ENCODE results near the gene WDR4. TPM values are rescaled to one million over a fixed set of nuclear protein-coding genes. Genes with fewer than 3 reads are reported as not detected.

WDR4 gene
- total and polyA plus RNA-seq, 10 of the 15 experiments (the other 5 are each of a cell fraction or from before 2014, with no cell fraction given): 2.1 to 45.3 (median 18.7) TPM

DNA sequence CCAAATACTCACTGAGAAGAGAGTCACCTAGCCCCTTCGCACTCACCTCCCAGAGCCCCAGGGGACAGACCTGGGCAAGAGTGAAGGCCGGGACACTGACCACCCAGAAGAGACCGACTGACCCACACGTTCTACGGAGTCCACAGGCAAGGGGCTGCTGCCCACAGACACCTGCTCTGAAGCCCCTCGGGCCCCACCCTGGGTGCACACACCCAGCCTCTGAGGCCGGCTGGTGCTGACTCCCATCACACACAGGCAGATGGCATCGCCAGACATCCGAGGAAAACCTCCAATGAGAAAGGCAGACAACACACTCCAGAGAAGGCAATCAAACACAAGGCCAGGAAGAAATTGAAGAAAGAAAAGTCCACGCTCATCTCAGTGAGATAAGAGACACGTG lies 22.1 kb downstream of the WDR4 start:
- no peak overlapping the region for H3K4me3 ChIP-seq
- H3K9ac ChIP-seq (ENCODE audit: control insufficient read depth, insufficient read depth, low read length): no peak overlapping the region
- no peak for TF ChIP-seq SP1 (IDR thresholded peaks at IDR 0.05; ENCODE audit: low read depth, low read length)
- TF ChIP-seq BCLAF1 (IDR thresholded peaks at IDR 0.05): no peak
- intact Hi-C loops (cut with micrococcal nuclease; ENCODE audit: unreplicated experiment) (no loop called here), in situ Hi-C loops (cut with MboI) (no loop called here)
- H3K4me2 ChIP-seq (ENCODE audit: control insufficient read depth, insufficient read depth): no peak overlapping the region
- DNase-seq (ENCODE audit: low read depth, low spot score) (no peak), FAIRE-seq (no peak), ATAC-seq (no peak)
- 95% methylated on average over 11 of the region's 11 CpGs for WGBS (ENCODE audit: insufficient coverage, insufficient replicate concordance, low lambda C conversion rate, missing lambda C conversion rate)
- no peak overlapping the region for H2AFZ ChIP-seq (ENCODE audit: control insufficient read depth, low read depth, low read length)
- ChIA-PET SMC1A (ENCODE audit: uncharacterized antibody, unreplicated experiment) (no interaction called here), POLR2A (no interaction called here), RAD21 (ENCODE audit: unreplicated experiment) (no interaction called here), CTCF (no interaction called here)
- no peak overlapping the region for H3K27ac ChIP-seq (ENCODE audit: control insufficient read depth, insufficient read depth)
- H3K27me3 ChIP-seq (replicated peaks in 1 of 2; ENCODE audit: control insufficient read depth in 2 of 2, insufficient read depth in 2 of 2, low read length in 1 of 2): no peaks in the 10 kb centered on the region
- no peaks in the 10 kb centered on the region; the same call in 1 of the 2 replicates for H3K79me2 ChIP-seq (ENCODE audit: control insufficient read depth, insufficient read depth, low read length)
- H3K36me3 ChIP-seq (ENCODE audit: control insufficient read depth in 2 of 2, insufficient read depth in 2 of 2, low read length in 1 of 2): peaks cover 26 to 64% of the 10 kb centered on the region in 2 experiments
- no TSS peak for BruUV-seq (replicated peaks)
- no peaks in the 10 kb centered on the region for H3K9me3 ChIP-seq (replicated peaks; ENCODE audit: control insufficient read depth, insufficient read depth, low read length)
- no peaks in the 10 kb centered on the region for H4K20me1 ChIP-seq (ENCODE audit: control insufficient read depth, insufficient read depth)
- no peaks in the 10 kb centered on the region for H3K4me1 ChIP-seq (ENCODE audit: control insufficient read depth, insufficient read depth, low read length)

DNA sequence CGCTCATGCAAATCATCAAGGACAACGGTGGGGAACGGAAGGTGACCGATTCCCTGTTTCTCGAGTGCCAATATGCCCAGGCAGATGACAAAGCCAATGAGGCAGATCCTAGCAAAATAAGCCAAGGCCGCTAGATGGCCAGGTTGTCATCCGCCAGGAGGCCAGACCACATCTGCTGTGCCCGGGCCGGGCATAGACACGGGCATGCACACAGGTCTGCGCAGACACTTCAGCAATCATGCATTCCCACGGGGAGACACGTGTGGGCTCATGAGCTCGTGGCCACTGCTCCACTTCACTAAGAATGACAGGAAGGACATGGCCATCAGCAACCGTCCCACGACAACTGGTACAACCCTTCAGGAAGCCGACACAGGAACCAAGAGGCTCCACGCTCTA lies 23.4 kb downstream of the WDR4 start:
- no peaks in the 10 kb centered on the region for H4K20me1 ChIP-seq (ENCODE audit: control insufficient read depth, insufficient read depth)
- H2AFZ ChIP-seq (ENCODE audit: control insufficient read depth, low read depth, low read length): no peak overlapping the region
- CTCF ChIA-PET: interaction anchor here (1.4 kb wide), 1 partner anchor 263 kb away, joined by 4 read pairs; no protein-coding TSS in a partner anchor
- no peak overlapping the region for H3K9ac ChIP-seq (ENCODE audit: control insufficient read depth, insufficient read depth, low read length)
- DNase-seq (ENCODE audit: low read depth, low spot score) (no peak), FAIRE-seq (no peak), ATAC-seq (no peak)
- intact Hi-C loops (cut with micrococcal nuclease; ENCODE audit: unreplicated experiment): no loop called here
- no peaks in the 10 kb centered on the region; the same call in 1 of the 2 replicates for H3K79me2 ChIP-seq (ENCODE audit: control insufficient read depth, insufficient read depth, low read length)
- RAD21 ChIA-PET (ENCODE audit: unreplicated experiment): no interaction called here
- no peaks in the 10 kb centered on the region for H3K27me3 ChIP-seq (replicated peaks in 1 of 2; ENCODE audit: control insufficient read depth in 2 of 2, insufficient read depth in 2 of 2, low read length in 1 of 2)
- peaks cover 35 to 71% of the 10 kb centered on the region in 2 experiments for H3K36me3 ChIP-seq (ENCODE audit: control insufficient read depth in 2 of 2, insufficient read depth in 2 of 2, low read length in 1 of 2)
- H3K4me3 ChIP-seq: no peak overlapping the region
- no peaks in the 10 kb centered on the region for H3K4me1 ChIP-seq (ENCODE audit: control insufficient read depth, insufficient read depth, low read length)
- SMC1A ChIA-PET (ENCODE audit: uncharacterized antibody, unreplicated experiment): no interaction called here
- no peak overlapping the region for H3K4me2 ChIP-seq (ENCODE audit: control insufficient read depth, insufficient read depth)
- BruUV-seq (replicated peaks): no TSS peak
- POLR2A ChIA-PET: no interaction called here
- H3K27ac ChIP-seq (ENCODE audit: control insufficient read depth, insufficient read depth): no peak overlapping the region
- 90% methylated on average over 18 of the region's 18 CpGs for WGBS (ENCODE audit: insufficient coverage, insufficient replicate concordance, low lambda C conversion rate, missing lambda C conversion rate)
- in situ Hi-C loops (cut with MboI): no loop called here
- no peaks in the 10 kb centered on the region for H3K9me3 ChIP-seq (replicated peaks; ENCODE audit: control insufficient read depth, insufficient read depth, low read length)
- no peak for TF ChIP-seq STAT1 (conservative IDR thresholded peaks at IDR 0.05)
- no peak for TF ChIP-seq JUND (IDR thresholded peaks at IDR 0.05; ENCODE audit: low read depth, low read length)
- TF ChIP-seq, protein P1, sequence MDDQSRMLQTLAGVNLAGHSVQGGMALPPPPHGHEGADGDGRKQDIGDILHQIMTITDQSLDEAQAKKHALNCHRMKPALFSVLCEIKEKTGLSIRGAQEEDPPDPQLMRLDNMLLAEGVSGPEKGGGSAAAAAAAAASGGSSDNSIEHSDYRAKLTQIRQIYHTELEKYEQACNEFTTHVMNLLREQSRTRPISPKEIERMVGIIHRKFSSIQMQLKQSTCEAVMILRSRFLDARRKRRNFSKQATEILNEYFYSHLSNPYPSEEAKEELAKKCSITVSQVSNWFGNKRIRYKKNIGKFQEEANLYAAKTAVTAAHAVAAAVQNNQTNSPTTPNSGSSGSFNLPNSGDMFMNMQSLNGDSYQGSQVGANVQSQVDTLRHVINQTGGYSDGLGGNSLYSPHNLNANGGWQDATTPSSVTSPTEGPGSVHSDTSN (IDR thresholded peaks at IDR 0.05; ENCODE audit: insufficient replicate concordance, low read depth, low read length): no peak
- TF ChIP-seq NRF1 (conservative IDR thresholded peaks at IDR 0.05; ENCODE audit: low read depth, low read length): no peak
- TF ChIP-seq CTCF (IDR thresholded peaks at IDR 0.05 in 2 of 3, conservative IDR thresholded peaks at IDR 0.05 in 1 of 3; ENCODE audit: control insufficient read depth in 2 of 3, extremely low read depth in 1 of 3, insufficient read depth in 1 of 3, low read depth in 3 of 3, low read length in 3 of 3): no peak
- TF ChIP-seq, protein P2, sequence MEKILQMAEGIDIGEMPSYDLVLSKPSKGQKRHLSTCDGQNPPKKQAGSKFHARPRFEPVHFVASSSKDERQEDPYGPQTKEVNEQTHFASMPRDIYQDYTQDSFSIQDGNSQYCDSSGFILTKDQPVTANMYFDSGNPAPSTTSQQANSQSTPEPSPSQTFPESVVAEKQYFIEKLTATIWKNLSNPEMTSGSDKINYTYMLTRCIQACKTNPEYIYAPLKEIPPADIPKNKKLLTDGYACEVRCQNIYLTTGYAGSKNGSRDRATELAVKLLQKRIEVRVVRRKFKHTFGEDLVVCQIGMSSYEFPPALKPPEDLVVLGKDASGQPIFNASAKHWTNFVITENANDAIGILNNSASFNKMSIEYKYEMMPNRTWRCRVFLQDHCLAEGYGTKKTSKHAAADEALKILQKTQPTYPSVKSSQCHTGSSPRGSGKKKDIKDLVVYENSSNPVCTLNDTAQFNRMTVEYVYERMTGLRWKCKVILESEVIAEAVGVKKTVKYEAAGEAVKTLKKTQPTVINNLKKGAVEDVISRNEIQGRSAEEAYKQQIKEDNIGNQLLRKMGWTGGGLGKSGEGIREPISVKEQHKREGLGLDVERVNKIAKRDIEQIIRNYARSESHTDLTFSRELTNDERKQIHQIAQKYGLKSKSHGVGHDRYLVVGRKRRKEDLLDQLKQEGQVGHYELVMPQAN (conservative IDR thresholded peaks at IDR 0.05): no peak
- no peak for TF ChIP-seq PML (IDR thresholded peaks at IDR 0.05; ENCODE audit: low read length)
